ENCODE measurements around the gene BEGAIN. TPM values are rescaled to one million over a fixed set of nuclear protein-coding genes. Genes with fewer than 3 reads are reported as not detected.
A peak's percentile ranks its signal among the peaks of the same experiment; 100 is the strongest.

BEGAIN gene
- total RNA-seq, 5 donors from 2014 or later (not counting 1 experiment from before 2014, with no cell fraction given): 0.23 to 1.9 (median 1.6) TPM; not detected in 1

DNA sequence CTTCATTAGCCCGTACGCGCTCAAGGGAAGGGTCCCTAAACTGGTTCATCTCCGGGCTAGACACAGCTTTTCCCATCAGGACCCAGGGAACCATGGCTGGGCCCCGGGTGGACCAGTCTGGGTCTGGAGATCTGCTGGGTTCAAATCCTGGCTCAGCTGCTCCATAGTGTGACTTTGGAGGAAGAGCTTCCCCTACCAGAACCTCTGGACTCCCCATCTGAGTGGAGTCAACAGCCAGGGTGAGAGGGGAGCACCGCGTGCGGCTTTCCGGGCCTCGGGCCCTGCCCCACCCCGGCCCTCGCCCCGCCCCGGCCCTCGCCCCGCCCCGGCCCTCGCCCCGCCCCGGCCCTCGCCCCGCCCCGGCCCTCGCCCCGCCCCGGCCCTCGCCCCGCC lies 41.2 kb downstream of the BEGAIN start:
- Mint-ChIP-seq H3K9me3 (no peaks in the 10 kb centered on the region), H3K36me3 (no peaks in the 10 kb centered on the region), H3K27me3 (no peaks in the 10 kb centered on the region), H3K4me1 (peaks cover 21 to 39% (median 38%) of the 10 kb centered on the region in 3 donors), H3K27ac (peak overlapping the region; percentile 34 to 43), H3K4me3 (peak overlapping the region in 2 of 3 donors; percentile 31 to 77)
- POLR2A ChIA-PET: interaction anchor here in 1 of 2 donors (0.7 kb wide), 1 partner anchor 325 kb away, joined by 9 read pairs; no protein-coding TSS in a partner anchor
- WGBS (ENCODE audit: insufficient coverage): 89% methylated on average over 4 of the region's 28 CpGs
- H3K4me3 ChIP-seq (ENCODE audit: control insufficient read depth in 1 of 2, extremely low read depth in 1 of 2, low read length in 1 of 2): peak overlapping the region in 1 of 2 donors; percentile 57
- DNase-seq (peak in 8 of 35 experiments; percentile 5 to 34 (median 20)), ATAC-seq (replicated peaks in 1 of 4) (peak in 3 of 4 experiments; percentile 38 to 45 (median 43))
- H3K36me3 ChIP-seq (ENCODE audit: control insufficient read depth in 2 of 2, extremely low read depth in 1 of 2, insufficient read depth in 1 of 2, low read length in 1 of 2): no peaks in the 10 kb centered on the region
- H3K9me3 ChIP-seq: no peaks in the 10 kb centered on the region
- H3K27ac ChIP-seq (ENCODE audit: low read length): peak overlapping the region; percentile 64
- H3K27me3 ChIP-seq (replicated peaks in 1 of 2; ENCODE audit: control insufficient read depth in 2 of 2, extremely low read depth in 1 of 2, insufficient read depth in 2 of 2, low read length in 1 of 2): no peaks in the 10 kb centered on the region
- CTCF ChIA-PET: interaction anchor here in 1 of 2 donors (0.6 to 0.7 kb wide), 6 partner anchors 93 to 615 kb away, joined by 3 to 5 read pairs (median 4); no protein-coding TSS in a partner anchor
- peaks cover 2 to 44% of the 10 kb centered on the region in 2 experiments for H3K4me1 ChIP-seq (ENCODE audit: control insufficient read depth in 1 of 2, extremely low read depth in 1 of 2, insufficient read depth in 2 of 2, low read length in 2 of 2)

- no peaks in the 10 kb centered on the region for H3K9me3 ChIP-seq
- ATAC-seq (replicated peaks in 1 of 4): no peak
- H3K4me1 ChIP-seq (ENCODE audit: control insufficient read depth in 1 of 2, extremely low read depth in 1 of 2, insufficient read depth in 2 of 2, low read length in 2 of 2): peaks cover 2 to 44% of the 10 kb centered on the region in 2 experiments
- DNase-seq: no peak
- no peaks in the 10 kb centered on the region for H3K27me3 ChIP-seq (replicated peaks in 1 of 2; ENCODE audit: control insufficient read depth in 2 of 2, extremely low read depth in 1 of 2, insufficient read depth in 2 of 2, low read length in 1 of 2)
- CTCF ChIA-PET: interaction anchor here in 1 of 2 donors (0.6 kb wide), 1 partner anchor 103 kb away, joined by 4 read pairs; no protein-coding TSS in a partner anchor
- H3K4me1 Mint-ChIP-seq: peaks cover 21 to 39% (median 38%) of the 10 kb centered on the region in 3 donors
- H3K36me3 Mint-ChIP-seq: no peaks in the 10 kb centered on the region
- H3K27ac Mint-ChIP-seq: peak overlapping the region; percentile 34 to 49
- POLR2A ChIA-PET: no interaction called here
- no peaks in the 10 kb centered on the region for H3K9me3 Mint-ChIP-seq
- no peak overlapping the region for H3K4me3 ChIP-seq (ENCODE audit: control insufficient read depth in 1 of 2, extremely low read depth in 1 of 2, low read length in 1 of 2)
- H3K27ac ChIP-seq (ENCODE audit: low read length): peak overlapping the region; percentile 64
- 96% methylated on average over 3 of the region's 5 CpGs for WGBS (ENCODE audit: insufficient coverage)
- peak overlapping the region in 1 of 3 donors; percentile 77 for H3K4me3 Mint-ChIP-seq
- no peaks in the 10 kb centered on the region for H3K27me3 Mint-ChIP-seq
- H3K36me3 ChIP-seq (ENCODE audit: control insufficient read depth in 2 of 2, extremely low read depth in 1 of 2, insufficient read depth in 1 of 2, low read length in 1 of 2): no peaks in the 10 kb centered on the region
These were observed 41.9 kb downstream of the BEGAIN start for GRCh38 chr14:100545359-100545758.

GRCh38 chr14:100544506-100545141 lies 42.6 kb downstream of the BEGAIN start:
- Mint-ChIP-seq H3K9me3 (no peaks in the 10 kb centered on the region), H3K4me3 (peak overlapping the region in 1 of 3 donors; percentile 77), H3K36me3 (no peaks in the 10 kb centered on the region), H3K27ac (no peak overlapping the region), H3K27me3 (no peaks in the 10 kb centered on the region), H3K4me1 (peaks cover 21 to 39% (median 38%) of the 10 kb centered on the region in 3 donors)
- H3K27ac ChIP-seq (ENCODE audit: low read length): no peak overlapping the region
- ATAC-seq (replicated peaks in 1 of 4): no peak
- H3K27me3 ChIP-seq (replicated peaks in 1 of 2; ENCODE audit: control insufficient read depth in 2 of 2, extremely low read depth in 1 of 2, insufficient read depth in 2 of 2, low read length in 1 of 2): no peaks in the 10 kb centered on the region
- ChIA-PET POLR2A (no interaction called here), CTCF (no interaction called here)
- H3K4me1 ChIP-seq (ENCODE audit: control insufficient read depth in 1 of 2, extremely low read depth in 1 of 2, insufficient read depth in 2 of 2, low read length in 2 of 2): peaks cover 2 to 40% of the 10 kb centered on the region in 2 experiments
- H3K9me3 ChIP-seq: no peaks in the 10 kb centered on the region
- no peak overlapping the region for H3K4me3 ChIP-seq (ENCODE audit: control insufficient read depth in 1 of 2, extremely low read depth in 1 of 2, low read length in 1 of 2)
- WGBS (ENCODE audit: insufficient coverage): 86% methylated on average over 6 of the region's 15 CpGs
- H3K36me3 ChIP-seq (ENCODE audit: control insufficient read depth in 2 of 2, extremely low read depth in 1 of 2, insufficient read depth in 1 of 2, low read length in 1 of 2): no peaks in the 10 kb centered on the region
- no peak for DNase-seq

DNA sequence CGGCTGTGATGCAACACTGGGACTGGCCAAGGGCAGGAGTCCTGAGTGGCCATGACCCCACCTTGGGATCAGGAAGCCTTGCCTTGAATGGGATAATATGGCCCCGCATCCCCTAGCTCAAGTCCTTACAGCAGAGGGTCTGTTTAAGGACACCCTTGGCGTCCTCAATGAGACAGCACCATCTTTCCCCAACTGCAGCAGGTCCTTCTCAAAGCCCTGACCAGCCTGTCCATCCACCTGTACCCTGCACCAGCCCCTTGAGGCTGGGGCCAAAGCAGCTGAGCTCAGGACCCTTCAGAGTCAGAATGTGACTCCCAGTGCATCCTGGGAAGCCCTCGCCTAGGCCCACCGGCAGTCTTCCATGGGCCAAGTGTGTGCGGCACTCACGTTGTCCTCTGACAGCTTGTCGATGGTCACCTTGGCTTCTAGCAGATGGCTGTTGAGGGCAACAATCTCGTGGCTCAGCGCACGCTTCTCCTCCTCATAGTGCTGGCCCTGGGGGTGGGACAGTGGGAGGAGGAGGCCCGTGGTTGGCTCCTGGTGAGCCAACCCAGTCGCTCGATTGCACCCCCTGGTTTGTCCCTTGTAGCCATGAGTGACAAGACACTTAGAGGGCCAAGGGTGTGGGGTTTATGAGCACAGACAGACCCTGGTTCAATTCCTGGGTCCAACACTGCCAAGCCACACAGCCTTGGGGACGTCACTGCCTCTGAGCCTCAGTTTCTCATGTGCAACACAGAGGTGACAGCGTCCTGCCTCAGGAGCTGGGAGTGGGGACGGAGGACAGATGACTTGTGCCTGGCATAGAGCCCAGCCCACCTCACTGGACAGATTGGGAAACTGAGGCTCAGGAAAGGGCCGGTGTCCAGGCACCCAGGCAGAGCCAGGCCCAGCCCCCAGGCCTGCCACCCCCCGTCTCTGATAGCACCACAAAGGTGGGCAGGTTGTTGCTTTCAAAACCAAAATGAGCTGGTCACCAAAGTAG lies 43.5 kb downstream of the BEGAIN start:
- H3K36me3 ChIP-seq (ENCODE audit: control insufficient read depth in 2 of 2, extremely low read depth in 1 of 2, insufficient read depth in 1 of 2, low read length in 1 of 2): no peaks in the 10 kb centered on the region
- no peaks in the 10 kb centered on the region for H3K9me3 ChIP-seq
- H3K4me1 ChIP-seq (ENCODE audit: control insufficient read depth in 1 of 2, extremely low read depth in 1 of 2, insufficient read depth in 2 of 2, low read length in 2 of 2): peaks cover 2 to 31% of the 10 kb centered on the region in 2 experiments
- H3K4me3 ChIP-seq (ENCODE audit: control insufficient read depth in 1 of 2, extremely low read depth in 1 of 2, low read length in 1 of 2): no peak overlapping the region
- ATAC-seq (replicated peaks in 1 of 4) (no peak), DNase-seq (no peak)
- H3K27ac ChIP-seq (ENCODE audit: low read length): no peak overlapping the region
- no peaks in the 10 kb centered on the region for H3K27me3 ChIP-seq (replicated peaks in 1 of 2; ENCODE audit: control insufficient read depth in 2 of 2, extremely low read depth in 1 of 2, insufficient read depth in 2 of 2, low read length in 1 of 2)
- H3K4me1 Mint-ChIP-seq: peaks cover 21 to 32% (median 32%) of the 10 kb centered on the region in 3 donors
- H3K4me3 Mint-ChIP-seq: no peak overlapping the region
- ChIA-PET POLR2A (no interaction called here), CTCF (no interaction called here)
- H3K9me3 Mint-ChIP-seq: no peaks in the 10 kb centered on the region
- H3K27me3 Mint-ChIP-seq: no peaks in the 10 kb centered on the region
- H3K36me3 Mint-ChIP-seq: no peaks in the 10 kb centered on the region
- H3K27ac Mint-ChIP-seq: no peak overlapping the region
- 89% methylated on average over 14 of the region's 19 CpGs for WGBS (ENCODE audit: insufficient coverage)

DNA sequence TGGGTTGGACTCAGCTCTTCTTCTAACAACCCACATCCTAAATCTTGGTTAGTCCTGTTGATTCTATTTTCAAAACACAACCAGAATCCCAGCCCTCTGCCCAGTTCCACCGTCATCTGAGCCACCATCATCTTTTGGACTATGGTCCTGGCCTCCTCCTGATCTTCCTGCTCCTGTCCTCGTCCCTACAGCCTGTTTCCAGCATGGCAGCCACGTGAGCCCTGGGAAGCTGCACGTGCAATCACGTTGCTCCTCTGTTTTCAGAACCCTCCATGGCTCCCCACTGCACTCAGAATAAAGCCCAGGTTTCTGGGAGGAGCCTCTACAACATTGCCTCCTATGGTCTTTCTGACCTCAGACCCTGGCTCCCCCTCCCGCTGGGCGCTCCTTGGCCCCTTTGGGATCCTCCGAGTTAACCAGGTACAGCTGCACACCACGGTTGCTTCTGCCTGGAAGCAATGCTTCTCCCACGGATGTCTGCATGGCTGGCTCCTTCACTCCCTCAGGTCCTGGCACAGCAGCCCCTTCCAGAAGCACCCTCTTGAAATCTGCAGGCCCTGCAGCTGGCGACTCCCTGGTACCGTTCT lies 44.5 kb downstream of the BEGAIN start:
- CTCF ChIA-PET: interaction anchor here in 1 of 2 donors (0.6 to 0.9 kb wide), 2 partner anchors 110 to 160 kb away, joined by 3 read pairs; no protein-coding TSS in a partner anchor
- H3K27me3 ChIP-seq (replicated peaks in 1 of 2; ENCODE audit: control insufficient read depth in 2 of 2, extremely low read depth in 1 of 2, insufficient read depth in 2 of 2, low read length in 1 of 2): no peaks in the 10 kb centered on the region
- H3K4me1 Mint-ChIP-seq: peaks cover 13 to 23% (median 22%) of the 10 kb centered on the region in 3 donors
- no peak for ATAC-seq (replicated peaks in 1 of 4)
- H3K36me3 ChIP-seq (ENCODE audit: control insufficient read depth in 2 of 2, extremely low read depth in 1 of 2, insufficient read depth in 1 of 2, low read length in 1 of 2): no peaks in the 10 kb centered on the region
- POLR2A ChIA-PET: no interaction called here
- no peak for DNase-seq
- 87% methylated on average over 10 of the region's 12 CpGs for WGBS (ENCODE audit: insufficient coverage)
- H3K27ac Mint-ChIP-seq: no peak overlapping the region
- H3K4me1 ChIP-seq (ENCODE audit: control insufficient read depth in 1 of 2, extremely low read depth in 1 of 2, insufficient read depth in 2 of 2, low read length in 2 of 2): peaks cover 0 to 21% of the 10 kb centered on the region in 2 experiments
- no peaks in the 10 kb centered on the region for H3K36me3 Mint-ChIP-seq
- H3K27ac ChIP-seq (ENCODE audit: low read length): no peak overlapping the region
- no peak overlapping the region for H3K4me3 ChIP-seq (ENCODE audit: control insufficient read depth in 1 of 2, extremely low read depth in 1 of 2, low read length in 1 of 2)
- H3K9me3 Mint-ChIP-seq: no peaks in the 10 kb centered on the region
- H3K9me3 ChIP-seq: no peaks in the 10 kb centered on the region
- no peaks in the 10 kb centered on the region for H3K27me3 Mint-ChIP-seq
- H3K4me3 Mint-ChIP-seq: no peak overlapping the region

Data from T-cell (primary cell).